OCI-LY3 (cell line): ENCODE measurements around the gene NOC4L.
A peak's percentile ranks its signal among the peaks of the same experiment; 100 is the strongest.

Experiments
- H2AFZ ChIP-seq: fragments of 200-600, 300-600 bp; shearing (Covaris generic); 2 replicates; pipeline ENCODE4 v1.6.0; 2014; ENCODE audit warnings: antibody characterized with exemption, low read depth, low read length
- H3K27ac ChIP-seq: fragments of 200-600, 300-600 bp; sonication (generic); 2 replicates; pipeline ENCODE4 v1.5.1; 2014; ENCODE audit warnings: mild to moderate bottlenecking, low read length, moderate library complexity, mixed read lengths
- H3K27me3 ChIP-seq: fragments of 200-600, 300-600 bp; sonication (generic); 2 replicates; pipeline ENCODE4 v1.6.1; 2014; ENCODE audit warnings: low read depth, low read length, mixed read lengths
- H3K36me3 ChIP-seq: fragments of 200-600, 300-600 bp; sonication (generic); replicated peaks from 2 replicates; pipeline ENCODE3; 2014; ENCODE audit warnings: low read depth, low read length, mixed read lengths
- H3K4me1 ChIP-seq: fragments of 300-600, 200-600 bp; sonication (generic); 2 replicates; pipeline ENCODE4 v1.6.1; 2014; ENCODE audit warnings: low read length, mixed read lengths
- H3K4me2 ChIP-seq: fragments of 200-600, 300-600 bp; sonication (generic); 2 replicates; pipeline ENCODE4 v1.6.1; 2014; ENCODE audit warnings: low read length, mixed read lengths
- H3K4me3 ChIP-seq: fragments of 300-600, 200-600 bp; sonication (generic); 2 replicates; pipeline ENCODE4 v1.5.1; 2014; ENCODE audit warnings: antibody characterized with exemption, mild to moderate bottlenecking, low read length, moderate library complexity
- H3K79me2 ChIP-seq: fragments of 300-600, 200-600 bp; shearing (Covaris generic); 2 replicates; pipeline ENCODE4 v1.6.1; 2014; ENCODE audit warnings: mild to moderate bottlenecking, low read length, mixed read lengths
- H3K9ac ChIP-seq: fragments of 300-600, 200-600 bp; shearing (Covaris generic); 2 replicates; pipeline ENCODE4 v1.6.0; 2014; ENCODE audit warnings: mild to moderate bottlenecking, low read length, moderate library complexity
- H3K9me3 ChIP-seq: fragments of 200-600, 300-600 bp; shearing (Covaris generic); 2 replicates; pipeline ENCODE4 v1.6.1; 2014; ENCODE audit warnings: low read length, mixed read lengths; ENCODE audit not compliant: insufficient read depth
- H4K20me1 ChIP-seq: fragments of 200-600, 300-600 bp; sonication (generic); 2 replicates; pipeline ENCODE4 v1.6.1; 2016; ENCODE audit warnings: low read length, mixed read lengths; ENCODE audit not compliant: insufficient read depth
- EZH2phosphoT487 ChIP-seq: fragments of 200-600 bp; shearing (Covaris generic); IDR thresholded peaks from 2 replicates; pipeline ENCODE4 v1.6.1; 2018; ENCODE audit warnings: antibody characterized with exemption, mixed run types, low read depth
- TF ChIP-seq, protein P1 (sequence below): fragments of 200-600, 300-600 bp; sonication (generic); IDR thresholded peaks from 2 replicates; pipeline ENCODE4 v1.5.1; 2014; ENCODE audit warnings: antibody characterized with exemption, low read length, low read depth

Gene NOC4L

DNA sequence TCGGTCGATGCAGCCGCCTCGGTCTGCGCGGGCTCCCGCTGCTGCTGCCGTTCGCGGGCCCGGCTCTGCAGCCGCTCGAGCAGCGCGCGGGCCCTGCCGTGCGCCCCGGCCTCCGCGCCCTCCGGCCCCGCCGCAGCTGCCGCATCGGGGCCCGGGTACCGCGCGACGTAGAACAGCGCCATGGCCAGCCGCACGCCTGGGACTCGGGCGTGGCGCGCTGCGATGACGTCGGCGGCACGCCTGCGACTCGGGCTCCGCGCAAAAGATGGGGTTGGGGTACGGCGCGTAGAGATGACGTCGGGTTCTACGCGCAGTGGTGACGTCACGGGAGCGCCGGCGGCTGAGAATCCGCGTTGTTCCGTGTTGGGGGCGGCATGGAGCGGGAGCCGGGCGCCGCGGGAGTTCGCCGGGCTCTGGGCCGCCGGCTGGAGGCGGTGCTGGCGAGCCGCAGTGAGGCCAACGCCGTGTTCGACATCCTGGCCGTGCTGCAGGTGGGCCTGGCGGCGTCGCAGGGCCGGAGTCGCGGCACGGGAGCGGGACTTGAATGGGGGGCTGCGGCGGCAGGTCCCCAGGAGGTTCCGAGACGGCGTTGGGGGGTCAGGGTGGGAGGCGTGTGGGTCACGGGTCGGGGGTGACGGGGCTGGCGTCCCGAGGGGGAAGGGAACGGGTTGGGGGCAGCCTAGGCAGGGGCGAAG lies at the start of gene NOC4L, which contains the start of gene DDX51:
NOC4L (plus strand) TSS at position 343 of the 695 bp plus-strand sequence; CDS start at position 375, 32 bp downstream.
DDX51 (minus strand) TSS at position 205 of the 695 bp plus-strand sequence; CDS start at position 182, 23 bp downstream.
- peak within 1 kb of the TSS; percentile 90 for H3K9ac ChIP-seq
- H3K9me3 ChIP-seq = no peaks in the 10 kb centered on the region
- no peaks in the 10 kb centered on the region for H3K27me3 ChIP-seq
- H3K4me2 ChIP-seq = peak within 1 kb of the TSS; percentile 97
- TF ChIP-seq, protein P1, sequence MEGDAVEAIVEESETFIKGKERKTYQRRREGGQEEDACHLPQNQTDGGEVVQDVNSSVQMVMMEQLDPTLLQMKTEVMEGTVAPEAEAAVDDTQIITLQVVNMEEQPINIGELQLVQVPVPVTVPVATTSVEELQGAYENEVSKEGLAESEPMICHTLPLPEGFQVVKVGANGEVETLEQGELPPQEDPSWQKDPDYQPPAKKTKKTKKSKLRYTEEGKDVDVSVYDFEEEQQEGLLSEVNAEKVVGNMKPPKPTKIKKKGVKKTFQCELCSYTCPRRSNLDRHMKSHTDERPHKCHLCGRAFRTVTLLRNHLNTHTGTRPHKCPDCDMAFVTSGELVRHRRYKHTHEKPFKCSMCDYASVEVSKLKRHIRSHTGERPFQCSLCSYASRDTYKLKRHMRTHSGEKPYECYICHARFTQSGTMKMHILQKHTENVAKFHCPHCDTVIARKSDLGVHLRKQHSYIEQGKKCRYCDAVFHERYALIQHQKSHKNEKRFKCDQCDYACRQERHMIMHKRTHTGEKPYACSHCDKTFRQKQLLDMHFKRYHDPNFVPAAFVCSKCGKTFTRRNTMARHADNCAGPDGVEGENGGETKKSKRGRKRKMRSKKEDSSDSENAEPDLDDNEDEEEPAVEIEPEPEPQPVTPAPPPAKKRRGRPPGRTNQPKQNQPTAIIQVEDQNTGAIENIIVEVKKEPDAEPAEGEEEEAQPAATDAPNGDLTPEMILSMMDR = no peak
- no peak for TF ChIP-seq EZH2phosphoT487
- peak within 1 kb of the TSS; percentile 100 for H3K4me3 ChIP-seq
- 0 out of 2 replicates have a peak within 1 kb of the TSS, but pooled peaks have one; percentile 76 for H2AFZ ChIP-seq
- peaks cover 44% of the 10 kb centered on the region for H3K36me3 ChIP-seq
- H3K27ac ChIP-seq = peak within 1 kb of the TSS; percentile 30; the same call in 1 of the 2 replicates
- H4K20me1 ChIP-seq = no peaks in the 10 kb centered on the region
- peaks cover 16% of the 10 kb centered on the region for H3K4me1 ChIP-seq
- H3K79me2 ChIP-seq = peaks cover 69% of the 10 kb centered on the region

DNA sequence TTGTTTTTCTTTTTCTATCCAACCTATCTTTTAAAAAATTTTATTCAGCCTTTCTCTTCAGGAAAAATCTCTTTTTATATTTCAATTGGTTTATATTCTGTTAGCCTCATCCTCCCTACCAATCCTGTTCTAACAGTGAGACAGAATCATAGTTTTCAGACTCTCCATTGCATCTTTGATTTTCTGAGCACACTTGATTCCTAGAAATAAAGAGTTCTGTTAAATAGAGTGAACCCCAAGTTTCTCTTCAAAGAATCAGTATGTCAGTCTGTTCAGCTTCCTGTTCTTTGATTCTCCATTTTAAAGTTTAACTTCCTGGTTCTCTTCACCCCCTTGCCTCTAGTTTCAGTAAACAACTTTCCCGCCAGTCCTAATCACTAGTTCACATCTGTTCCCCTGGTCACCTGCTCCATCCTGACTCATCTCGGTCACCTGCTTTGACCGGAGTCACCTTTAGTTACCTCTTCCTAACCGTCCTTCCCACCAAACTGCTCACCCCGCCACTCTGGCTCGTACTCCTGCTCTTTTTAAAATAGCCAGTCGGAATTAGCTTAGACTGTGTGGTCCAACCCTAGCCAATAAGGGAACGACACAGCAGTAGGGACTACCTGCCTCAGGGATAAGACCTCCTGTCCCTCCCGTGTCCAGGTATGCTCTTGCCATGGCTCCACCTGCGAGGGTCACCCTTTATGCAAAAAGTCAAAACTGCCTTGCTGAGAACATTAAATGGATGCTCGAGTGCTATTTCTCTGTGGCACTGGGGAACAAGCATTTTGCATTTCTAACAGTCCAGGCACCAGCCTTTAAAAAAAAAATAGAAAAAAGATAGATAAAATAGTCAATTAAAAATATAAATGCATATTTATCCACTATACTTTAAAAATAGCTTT lies 48.5 kb upstream of the NOC4L start:
- H3K27me3 ChIP-seq = no peaks in the 10 kb centered on the region
- H2AFZ ChIP-seq = no peak overlapping the region
- H3K9ac ChIP-seq = no peak overlapping the region
- no peaks in the 10 kb centered on the region; the same call in 1 of the 2 replicates for H3K79me2 ChIP-seq
- no peak overlapping the region for H3K4me2 ChIP-seq
- H3K27ac ChIP-seq = no peak overlapping the region
- H3K36me3 ChIP-seq = peaks cover 19% of the 10 kb centered on the region
- TF ChIP-seq, protein P1 = no peak
- no peak for TF ChIP-seq EZH2phosphoT487
- no peak overlapping the region for H3K4me3 ChIP-seq
- H3K4me1 ChIP-seq = no peaks in the 10 kb centered on the region
- H3K9me3 ChIP-seq = no peaks in the 10 kb centered on the region
- H4K20me1 ChIP-seq = no peaks in the 10 kb centered on the region

DNA sequence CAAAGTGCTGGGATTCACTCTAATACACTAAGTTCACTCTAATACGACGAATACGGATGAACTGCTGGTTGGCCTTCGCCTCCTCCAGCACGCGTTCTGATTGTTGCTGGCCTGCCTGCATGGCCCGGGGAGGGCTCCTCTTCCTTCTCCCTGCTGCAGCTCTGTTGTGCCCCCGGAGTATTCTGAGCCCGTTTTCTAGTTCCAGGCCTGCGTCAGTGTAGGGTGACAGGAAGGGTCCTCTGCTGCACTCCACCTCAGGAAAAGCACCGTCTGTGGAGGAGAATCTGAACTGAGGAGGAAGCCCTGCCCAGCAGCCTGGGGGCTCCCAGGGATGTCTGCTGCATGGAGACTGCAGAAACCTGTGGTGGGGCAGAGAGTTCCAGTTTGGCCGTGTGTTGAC lies 44.5 kb upstream of the NOC4L start:
- TF ChIP-seq, protein P1 = no peak
- TF ChIP-seq EZH2phosphoT487 = no peak
- Histone ChIP-seq H3K9ac (no peak overlapping the region), H3K27me3 (no peaks in the 10 kb centered on the region), H3K9me3 (no peaks in the 10 kb centered on the region), H3K4me3 (no peak overlapping the region), H3K4me1 (no peaks in the 10 kb centered on the region), H3K36me3 (peaks cover 14% of the 10 kb centered on the region), H4K20me1 (no peaks in the 10 kb centered on the region), H3K79me2 (no peaks in the 10 kb centered on the region), H3K27ac (no peak overlapping the region), H2AFZ (no peak overlapping the region), H3K4me2 (no peak overlapping the region)
